ENCODE data around the gene KRTAP22-1. TPM values are rescaled to one million over a fixed set of nuclear protein-coding genes. Genes with fewer than 3 reads are reported as not detected.

The KRTAP22-1 gene
- total RNA-seq, 1 donor from 2014 or later, result not detected

- intact Hi-C loops (cut with micrococcal nuclease), result no loop called here
Observed at GRCh38 chr21:30625449-30626165, 24.7 kb downstream of the KRTAP22-1 start.

GRCh38 chr21:30628109-30628508, 27.2 kb downstream of the KRTAP22-1 start:
- intact Hi-C loops (cut with micrococcal nuclease), result no loop called here

- intact Hi-C loops (cut with micrococcal nuclease), result no loop called here
Observed at GRCh38 chr21:30629200-30629599, 28.3 kb downstream of the KRTAP22-1 start.

GRCh38 chr21:30634906-30635305, 34.0 kb downstream of the KRTAP22-1 start, which contains the start of gene KRTAP20-2:
Gene KRTAP20-2 (plus strand): TSS chr21:30635206. CDS start chr21:30635264, 58 bp downstream.
- intact Hi-C loops (cut with micrococcal nuclease), result no loop called here

GRCh38 chr21:30638686-30639085, 37.8 kb downstream of the KRTAP22-1 start:
- intact Hi-C loops (cut with micrococcal nuclease), result no loop called here

- intact Hi-C loops (cut with micrococcal nuclease), result no loop called here
Observed at GRCh38 chr21:30642564-30642963, 41.7 kb downstream of the KRTAP22-1 start, which contains the start of gene KRTAP20-3. Gene KRTAP20-3 (plus strand): TSS chr21:30642864.

GRCh38 chr21:30646904-30647414, 46.1 kb downstream of the KRTAP22-1 start:
- intact Hi-C loops (cut with micrococcal nuclease), result no loop called here

Other genes with a start within 250 kb of the KRTAP22-1 start
- not detected in 2 replicates for gene KRTAP13-2, start 228.8 kb upstream of the KRTAP22-1 start, total RNA-seq
- not detected in 2 replicates for gene KRTAP13-1, start 205.1 kb upstream of the KRTAP22-1 start, total RNA-seq
- gene KRTAP13-3, start 175.2 kb upstream of the KRTAP22-1 start, total RNA-seq, result not detected in 2 replicates
- gene KRTAP13-4, start 170.9 kb upstream of the KRTAP22-1 start, total RNA-seq, result not detected in 2 replicates
- not detected in 2 replicates for gene KRTAP15-1, start 160.8 kb upstream of the KRTAP22-1 start, total RNA-seq
- gene KRTAP19-1, start 120.7 kb upstream of the KRTAP22-1 start, total RNA-seq, result not detected in 2 replicates
- not detected in 2 replicates for gene KRTAP19-2, start 113.7 kb upstream of the KRTAP22-1 start, total RNA-seq
- not detected in 2 replicates for gene KRTAP19-3, start 109.1 kb upstream of the KRTAP22-1 start, total RNA-seq
- not detected in 2 replicates for gene KRTAP19-4, start 103.9 kb upstream of the KRTAP22-1 start, total RNA-seq
- gene KRTAP19-5, start 98.9 kb upstream of the KRTAP22-1 start, total RNA-seq, result not detected in 2 replicates
- gene KRTAP19-6, start 59.2 kb upstream of the KRTAP22-1 start, total RNA-seq, result not detected in 2 replicates
- gene KRTAP19-7, start 39.8 kb upstream of the KRTAP22-1 start, total RNA-seq, result not detected in 2 replicates
- not detected in 2 replicates for gene KRTAP22-2, start 10.7 kb upstream of the KRTAP22-1 start, total RNA-seq
- not detected in 2 replicates for gene KRTAP6-3, start 8.6 kb upstream of the KRTAP22-1 start, total RNA-seq
- not detected in 2 replicates for gene KRTAP6-2, start 2.2 kb upstream of the KRTAP22-1 start, total RNA-seq
- not detected in 2 replicates for gene KRTAP6-1, start 12.8 kb downstream of the KRTAP22-1 start, total RNA-seq
- not detected in 2 replicates for gene KRTAP20-1, start 15.3 kb downstream of the KRTAP22-1 start, total RNA-seq
- not detected in 2 replicates for gene KRTAP20-4, start 19.5 kb downstream of the KRTAP22-1 start, total RNA-seq
- gene KRTAP20-2, start 34.1 kb downstream of the KRTAP22-1 start, total RNA-seq, result not detected in 2 replicates
- gene KRTAP20-3, start 41.8 kb downstream of the KRTAP22-1 start, total RNA-seq, result not detected in 2 replicates
- gene KRTAP21-3, start 117.7 kb downstream of the KRTAP22-1 start, total RNA-seq, result not detected in 2 replicates
- not detected in 2 replicates for gene KRTAP21-2, start 146.2 kb downstream of the KRTAP22-1 start, total RNA-seq
- not detected in 2 replicates for gene KRTAP21-1, start 154.3 kb downstream of the KRTAP22-1 start, total RNA-seq
- gene KRTAP8-1, start 212.2 kb downstream of the KRTAP22-1 start, total RNA-seq, result not detected in 2 replicates
- gene KRTAP7-1, start 228.7 kb downstream of the KRTAP22-1 start, total RNA-seq, result not detected in 2 replicates

All from T-helper 1 cell treated with Interleukin-12 subunit alpha and Interleukin-12 subunit beta and Interleukin-4 antibody, amounts not matched to agents 30 ng/mL and 1 ng/mL, for 36 hours (primary cell).